SK-N-SH (cell line): Measurements from ENCODE around the gene IRAK4. TPM values are rescaled to one million over a fixed set of nuclear protein-coding genes. Genes with fewer than 3 reads are reported as not detected.

Source experiments
- CTCF ChIA-PET: fragments of 300-600, 350-600 bp; formaldehyde crosslinking; extraction: SDS; loops from one replicate; lab custom pipeline; 2021; lab: Yijun Ruan, JAX
- POLR2A ChIA-PET: fragments of 350-600 bp; sonication (Branson Sonifier 250); formaldehyde crosslinking; extraction: SDS; loops from one replicate; lab custom pipeline; 2020; ENCODE audit warnings: antibody characterized with exemption, inconsistent platforms; lab: Yijun Ruan, JAX
- DNase-seq: peaks from one replicate; pipeline ENCODE4 v3.0.0; 2012
- H2AFZ ChIP-seq: fragments of 200-600 bp; sonication (generic); 2 replicates; pipeline ENCODE4 v1.8.1; 2016; ENCODE audit warnings: antibody characterized with exemption, mild to moderate bottlenecking, low read depth
- H3F3A ChIP-seq: fragments of 200-600 bp; sonication (generic); replicated peaks from 2 replicates; pipeline ENCODE3; 2016; ENCODE audit warnings: antibody characterized with exemption, mild to moderate bottlenecking; ENCODE audit not compliant: insufficient read depth
- H3K27ac ChIP-seq, 2 experiments: fragments of 200-500 bp in 1 of 2; fragments of 200-600 bp in 1 of 2; sonication (Bioruptor generic) in 1 of 2; sonication (generic), shearing (Covaris generic) in 1 of 2; 2 replicates each; pipeline versions ENCODE4 v1.5.1 to v1.6.1; 2014 to 2016; ENCODE audit warnings: low read depth in 2 of 2, inconsistent platforms in 1 of 2, low read length in 1 of 2, mild to moderate bottlenecking in 1 of 2, mixed read lengths in 1 of 2
- H3K27me3 ChIP-seq: fragments of 200-600 bp; sonication (generic), shearing (Covaris generic); 2 replicates; pipeline ENCODE4 v1.6.1; 2016; ENCODE audit warnings: mixed run types; ENCODE audit not compliant: insufficient read depth
- H3K36me3 ChIP-seq, 2 experiments: fragments of 200-500 bp in 1 of 2; fragments of 200-600 bp in 1 of 2; sonication (Bioruptor generic) in 1 of 2; sonication (generic) in 1 of 2; replicated peaks in 1 of 2; 2 replicates each; pipeline versions ENCODE3 to v1.5.1; 2014 to 2016; ENCODE audit warnings: low read length in 1 of 2, mild to moderate bottlenecking in 1 of 2; ENCODE audit not compliant: insufficient read depth in 2 of 2, control insufficient read depth in 1 of 2
- H3K4me1 ChIP-seq, 2 experiments: fragments of 200-500 bp in 1 of 2; fragments of 200-600 bp in 1 of 2; sonication (Bioruptor generic) in 1 of 2; sonication (generic), shearing (Covaris generic) in 1 of 2; 2 replicates each; pipeline versions ENCODE4 v1.5.1 to v1.6.1; 2014 to 2016; ENCODE audit warnings: low read depth in 1 of 2, low read length in 1 of 2, mixed run types in 1 of 2; ENCODE audit not compliant: insufficient read depth in 2 of 2, control insufficient read depth in 1 of 2
- H3K4me2 ChIP-seq: fragments of 200-600 bp; sonication (generic), shearing (Covaris generic); 2 replicates; pipeline ENCODE4 v1.6.1; 2017; ENCODE audit warnings: mixed run types
- H3K4me3 ChIP-seq, 2 experiments: fragments of 200-500 bp in 1 of 2; fragments of 200-600 bp in 1 of 2; sonication (Bioruptor generic) in 1 of 2; sonication (generic), shearing (Covaris generic) in 1 of 2; 2 replicates each; pipeline versions ENCODE4 v1.5.1 to v1.8.1; 2014 to 2016; ENCODE audit warnings: low read depth in 2 of 2, inconsistent platforms in 1 of 2, low read length in 1 of 2, mild to moderate bottlenecking in 1 of 2, mixed read lengths in 1 of 2, moderate library complexity in 1 of 2
- H3K79me2 ChIP-seq: fragments of 200-600 bp; sonication (generic); 2 replicates; pipeline ENCODE4 v1.8.1; 2017; ENCODE audit warnings: mild to moderate bottlenecking; ENCODE audit not compliant: insufficient read depth
- H3K9ac ChIP-seq: fragments of 200-600 bp; sonication (generic); 2 replicates; pipeline ENCODE4 v1.6.1; 2017; ENCODE audit warnings: mixed run types
- H3K9me2 ChIP-seq: fragments of 200-600 bp; sonication (generic); 2 replicates; pipeline ENCODE4 v1.6.1; 2017; ENCODE audit warnings: mixed run types
- H3K9me3 ChIP-seq: fragments of 200-600 bp; sonication (generic); 2 replicates; pipeline ENCODE4 v1.6.1; 2017; ENCODE audit warnings: mixed run types, mild to moderate bottlenecking, moderate library complexity
- H4K20me1 ChIP-seq: fragments of 200-600 bp; sonication (generic); 2 replicates; pipeline ENCODE4 v1.6.1; 2017; ENCODE audit warnings: mild to moderate bottlenecking, mixed run types; ENCODE audit not compliant: insufficient read depth
- CTCF ChIP-seq: fragments of 200-600 bp; sonication (generic); IDR thresholded peaks from 2 replicates; pipeline ENCODE4 v1.6.1; 2017; ENCODE audit warnings: antibody characterized with exemption, mild to moderate bottlenecking, moderate library complexity
- EP300 ChIP-seq, 2 experiments: IDR thresholded peaks; 2 replicates each; pipeline versions ENCODE4 v1.4.0 to v1.6.1; 2012; ENCODE audit warnings: borderline replicate concordance in 1 of 2, low read depth in 1 of 2, low read length in 1 of 2
- EZH2phosphoT487 ChIP-seq: fragments of 200-600 bp; sonication (generic); IDR thresholded peaks from 2 replicates; pipeline ENCODE4 v1.6.1; 2017; ENCODE audit warnings: low read depth, mixed run types, mild to moderate bottlenecking, antibody characterized with exemption, moderate library complexity, borderline replicate concordance
- GATA2 ChIP-seq: sonication (generic); formaldehyde crosslinking; IDR thresholded peaks from 2 replicates; pipeline ENCODE4 v1.5.0; 2020; ENCODE audit warnings: mild to moderate bottlenecking, missing genetic modification reagents
- JUND ChIP-seq: IDR thresholded peaks from 2 replicates; pipeline ENCODE4 v1.4.0; 2012
- MAX ChIP-seq: IDR thresholded peaks from 2 replicates; pipeline ENCODE4 v1.4.0; 2012; ENCODE audit warnings: low read depth
- MEF2A ChIP-seq: IDR thresholded peaks from 2 replicates; pipeline ENCODE4 v1.4.0; 2012; ENCODE audit warnings: low read depth, borderline replicate concordance
- MXI1 ChIP-seq: IDR thresholded peaks from 2 replicates; pipeline ENCODE4 v1.6.1; 2012; ENCODE audit warnings: mild to moderate bottlenecking, low read depth, low read length, improper control_type of control experiment
- NFIC ChIP-seq: IDR thresholded peaks from 2 replicates; pipeline ENCODE4 v1.4.0; 2012; ENCODE audit warnings: borderline replicate concordance
- NRF1 ChIP-seq: IDR thresholded peaks from 2 replicates; pipeline ENCODE4 v1.6.1; 2012; ENCODE audit warnings: low read depth, mild to moderate bottlenecking, low read length
- PBX3 ChIP-seq: IDR thresholded peaks from 2 replicates; pipeline ENCODE4; 2012
- POLR2AphosphoS5 ChIP-seq: IDR thresholded peaks from 2 replicates; pipeline ENCODE4 v1.6.1; 2012; ENCODE audit warnings: low read depth, low read length
- RAD21 ChIP-seq: IDR thresholded peaks from 2 replicates; pipeline ENCODE4 v1.6.1; 2012; ENCODE audit warnings: mild to moderate bottlenecking, low read length
- REST ChIP-seq: IDR thresholded peaks from 2 replicates; pipeline ENCODE4 v1.6.1; 2012; ENCODE audit warnings: mild to moderate bottlenecking, low read depth, low read length, moderate library complexity
- RFX5 ChIP-seq: IDR thresholded peaks from 2 replicates; pipeline ENCODE4 v1.6.1; 2012; ENCODE audit warnings: mild to moderate bottlenecking, improper control_type of control experiment, low read length
- RXRA ChIP-seq: IDR thresholded peaks from 2 replicates; pipeline ENCODE4 v1.4.0; 2012; ENCODE audit warnings: low read depth, mild to moderate bottlenecking, borderline replicate concordance
- SIN3A ChIP-seq: IDR thresholded peaks from 2 replicates; pipeline ENCODE4 v1.6.1; 2012; ENCODE audit warnings: low read depth, mild to moderate bottlenecking, low read length, moderate library complexity, borderline replicate concordance
- TAF1 ChIP-seq: IDR thresholded peaks from 2 replicates; pipeline ENCODE4 v1.6.1; 2012; ENCODE audit warnings: low read depth, mild to moderate bottlenecking, low read length, moderate library complexity, borderline replicate concordance
- TCF12 ChIP-seq: IDR thresholded peaks from 2 replicates; pipeline ENCODE4 v1.4.0; 2012
- ZBTB33 ChIP-seq: IDR thresholded peaks from 2 replicates; pipeline ENCODE4 v1.4.0; 2012; ENCODE audit warnings: low read depth, borderline replicate concordance
- polyA plus RNA-seq, 3 experiments: library from polyadenylated mRNA; depleted of rRNA; stranded (reverse); fragments of >200 nt; gene quantifications; 2 replicates each; pipeline ENCODE4 v1.2.3, GENCODE V29; 2012

IRAK4 gene
- polyA plus RNA-seq, 1 of the 3 experiments (the other 2 are of a cell fraction): 5.1 TPM

GRCh38 chr12:43722621-43723020, 36.1 kb upstream of the IRAK4 start:
- H3F3A ChIP-seq: no peaks in the 10 kb centered on the region
- peaks cover 0 to 14% of the 10 kb centered on the region in 2 experiments for H3K36me3 ChIP-seq
- H3K9me3 ChIP-seq: no peaks in the 10 kb centered on the region
- no peak overlapping the region for H3K27ac ChIP-seq
- H4K20me1 ChIP-seq: no peaks in the 10 kb centered on the region
- H3K79me2 ChIP-seq: no peaks in the 10 kb centered on the region
- H3K4me1 ChIP-seq: no peaks in the 10 kb centered on the region
- no peak overlapping the region for H3K4me3 ChIP-seq
- H2AFZ ChIP-seq: no peak overlapping the region
- H3K27me3 ChIP-seq: no peaks in the 10 kb centered on the region
- POLR2A ChIA-PET: no interaction called here
- no peak overlapping the region for H3K9ac ChIP-seq
- H3K9me2 ChIP-seq: no peaks in the 10 kb centered on the region; the same call in 1 of the 2 replicates
- no peak for TF ChIP-seq CTCF
- TF ChIP-seq TCF12: no peak
- no peak for TF ChIP-seq GATA2
- no peak for TF ChIP-seq SIN3A
- no peak for TF ChIP-seq MXI1
- no peak for TF ChIP-seq NRF1
- TF ChIP-seq EP300 (IDR thresholded peaks at IDR 0.05; ENCODE audit: borderline replicate concordance in 1 of 2, low read depth in 1 of 2, low read length in 1 of 2): no peak
- TF ChIP-seq EZH2phosphoT487: no peak
- TF ChIP-seq RXRA: no peak
- no peak for TF ChIP-seq REST
- no peak for TF ChIP-seq PBX3
- no peak for TF ChIP-seq JUND
- TF ChIP-seq RFX5: no peak
- TF ChIP-seq MEF2A: no peak
- no peak for TF ChIP-seq NFIC
- no peak for TF ChIP-seq RAD21
- no peak for TF ChIP-seq POLR2AphosphoS5
- TF ChIP-seq TAF1: no peak
- TF ChIP-seq MAX: no peak
- TF ChIP-seq ZBTB33: no peak
- DNase-seq: no peak
- CTCF ChIA-PET: no interaction called here
- no peak overlapping the region for H3K4me2 ChIP-seq
